ENCODE measurements around the gene BLVRB.

Gene BLVRB

DNA sequence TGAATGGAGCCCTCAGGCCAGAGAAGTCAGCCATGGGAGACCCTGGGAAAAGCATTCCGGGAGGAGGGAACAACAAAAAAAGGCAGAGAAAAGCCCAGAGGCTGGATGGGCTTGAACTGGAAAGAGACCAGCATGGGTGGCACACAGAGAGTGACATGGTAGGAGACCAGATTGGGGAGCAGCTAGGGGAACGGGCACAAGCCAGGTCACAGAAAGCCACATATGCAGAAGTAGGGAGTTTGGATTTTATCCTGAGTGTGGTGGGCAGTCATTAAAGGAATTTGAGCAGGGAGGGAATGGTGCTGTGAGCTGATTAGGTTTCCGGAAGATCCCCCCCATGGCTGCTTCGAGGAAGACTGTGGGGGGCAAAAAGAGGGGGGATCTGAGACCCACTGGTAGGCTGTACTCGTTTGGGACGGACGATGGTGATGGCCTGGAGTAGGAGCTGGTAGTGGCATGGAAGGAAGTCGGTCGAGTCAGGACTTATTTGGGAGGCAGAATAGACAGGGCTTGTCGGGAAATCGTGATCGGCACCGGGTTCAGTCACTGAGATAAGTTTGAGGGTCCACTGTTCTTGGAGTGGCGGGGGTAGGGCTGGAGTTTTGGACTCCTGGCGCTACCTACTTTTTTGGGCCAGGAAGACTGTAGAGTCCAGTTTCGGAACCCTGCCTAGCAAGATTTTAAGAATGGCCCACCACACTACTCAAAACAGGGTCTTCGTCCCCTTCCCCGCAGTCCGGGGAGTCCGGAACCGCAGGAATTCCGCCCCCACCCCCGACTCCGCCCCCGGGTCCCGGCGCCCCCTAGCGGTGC, 40.7 kb downstream of the BLVRB start:
- peak overlapping the region; percentile 77 for H3K4me3 ChIP-seq (ENCODE audit: low read depth, low read length)

DNA sequence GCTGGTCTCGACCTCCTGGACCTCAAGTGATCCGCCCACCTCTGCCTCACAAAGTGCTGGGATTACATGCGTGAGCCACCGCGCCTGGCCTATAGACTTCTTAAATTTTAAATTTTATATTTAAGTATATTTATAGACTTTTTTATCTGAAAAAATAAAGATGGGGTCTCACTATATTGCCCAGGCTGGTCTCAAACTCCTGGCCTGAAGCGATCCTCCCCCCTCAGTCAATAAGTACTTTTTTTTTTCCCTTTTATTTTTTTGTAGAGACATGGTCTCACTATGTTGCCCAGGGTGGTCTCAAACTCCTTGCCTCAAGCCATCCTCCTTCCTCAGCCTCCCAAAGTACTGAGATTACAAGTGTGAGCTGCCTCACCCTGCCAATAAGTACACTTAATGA, 41.6 kb downstream of the BLVRB start:
- H3K4me3 ChIP-seq (ENCODE audit: low read depth, low read length) = no peak overlapping the region

DNA sequence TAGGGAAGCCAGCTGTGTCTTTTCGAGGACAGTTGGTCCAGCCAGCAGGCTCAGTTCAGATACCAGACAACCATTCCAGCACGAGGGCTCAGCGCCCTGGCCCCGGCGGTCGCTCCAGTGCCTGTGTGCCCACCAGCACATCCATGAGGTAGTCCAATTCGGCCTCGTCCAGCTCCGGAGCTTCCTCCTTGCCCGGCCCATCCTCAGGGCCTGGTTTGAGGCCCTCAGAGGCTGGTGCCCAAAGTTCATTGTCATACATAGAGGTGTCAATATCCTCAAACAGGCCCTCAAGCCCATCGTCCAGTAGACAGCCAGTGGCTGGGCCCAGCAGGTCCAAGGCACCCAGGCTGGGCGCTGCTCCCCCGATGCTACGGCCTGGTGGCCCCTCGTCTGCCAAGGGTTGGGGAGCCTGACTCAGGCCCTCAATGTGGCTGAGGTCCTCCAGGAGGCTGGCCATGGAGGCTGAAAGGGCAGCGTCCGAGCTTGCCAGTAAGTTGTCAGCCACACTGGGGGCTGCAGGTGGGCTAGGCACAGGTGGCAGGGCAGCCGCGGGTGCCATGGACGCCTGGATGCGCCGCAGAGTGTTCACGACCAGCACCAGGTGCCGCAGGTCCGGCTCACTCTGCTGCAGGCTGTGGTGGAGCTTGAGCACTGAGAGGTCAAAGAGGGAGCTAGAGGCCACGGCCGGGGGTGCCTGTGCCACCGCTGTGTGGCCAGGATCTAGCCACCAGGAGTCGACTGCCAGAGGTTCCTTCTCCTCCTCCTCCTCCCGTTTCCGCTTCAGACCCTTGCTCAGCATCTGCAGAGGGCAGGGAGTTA, 42.6 kb downstream of the BLVRB start:
- H3K4me3 ChIP-seq (ENCODE audit: low read depth, low read length) = no peak overlapping the region

DNA sequence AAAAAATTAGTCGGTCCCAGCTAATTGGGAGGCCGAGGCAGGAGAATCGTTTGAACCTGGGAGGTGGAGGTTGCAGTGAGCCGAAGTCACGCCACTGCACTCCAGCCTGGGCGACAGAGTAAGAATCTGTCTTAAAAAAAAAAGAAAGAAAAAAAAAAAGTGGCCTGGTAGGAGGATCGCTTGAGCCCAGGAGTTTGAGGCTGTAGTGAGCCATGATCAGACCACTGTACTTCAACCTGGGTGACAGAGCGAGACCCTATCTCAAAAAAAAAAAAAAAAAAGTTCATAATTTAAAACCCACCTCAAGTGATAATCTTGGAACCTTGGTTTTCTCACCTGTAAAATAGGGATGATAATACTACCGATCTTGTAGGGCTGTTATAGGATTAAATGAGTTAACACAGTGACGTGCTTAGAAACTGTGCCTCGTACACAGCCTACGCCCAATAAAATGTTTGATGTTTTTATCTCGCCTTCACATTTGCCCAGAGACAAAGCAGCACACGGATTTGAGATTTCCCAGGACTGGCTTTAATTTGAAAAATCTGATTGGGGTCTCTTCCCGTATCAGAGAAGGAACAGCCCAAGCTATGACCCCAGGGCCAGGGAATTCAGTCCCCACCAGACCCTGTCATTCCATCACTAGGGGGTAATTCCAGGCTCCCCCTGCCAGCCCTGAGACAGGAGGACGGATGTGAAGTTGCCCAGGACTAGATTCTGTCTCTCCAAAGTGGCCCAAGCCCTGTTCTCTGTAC, 43.4 kb downstream of the BLVRB start:
- no peak overlapping the region for H3K4me3 ChIP-seq (ENCODE audit: low read depth, low read length)

DNA sequence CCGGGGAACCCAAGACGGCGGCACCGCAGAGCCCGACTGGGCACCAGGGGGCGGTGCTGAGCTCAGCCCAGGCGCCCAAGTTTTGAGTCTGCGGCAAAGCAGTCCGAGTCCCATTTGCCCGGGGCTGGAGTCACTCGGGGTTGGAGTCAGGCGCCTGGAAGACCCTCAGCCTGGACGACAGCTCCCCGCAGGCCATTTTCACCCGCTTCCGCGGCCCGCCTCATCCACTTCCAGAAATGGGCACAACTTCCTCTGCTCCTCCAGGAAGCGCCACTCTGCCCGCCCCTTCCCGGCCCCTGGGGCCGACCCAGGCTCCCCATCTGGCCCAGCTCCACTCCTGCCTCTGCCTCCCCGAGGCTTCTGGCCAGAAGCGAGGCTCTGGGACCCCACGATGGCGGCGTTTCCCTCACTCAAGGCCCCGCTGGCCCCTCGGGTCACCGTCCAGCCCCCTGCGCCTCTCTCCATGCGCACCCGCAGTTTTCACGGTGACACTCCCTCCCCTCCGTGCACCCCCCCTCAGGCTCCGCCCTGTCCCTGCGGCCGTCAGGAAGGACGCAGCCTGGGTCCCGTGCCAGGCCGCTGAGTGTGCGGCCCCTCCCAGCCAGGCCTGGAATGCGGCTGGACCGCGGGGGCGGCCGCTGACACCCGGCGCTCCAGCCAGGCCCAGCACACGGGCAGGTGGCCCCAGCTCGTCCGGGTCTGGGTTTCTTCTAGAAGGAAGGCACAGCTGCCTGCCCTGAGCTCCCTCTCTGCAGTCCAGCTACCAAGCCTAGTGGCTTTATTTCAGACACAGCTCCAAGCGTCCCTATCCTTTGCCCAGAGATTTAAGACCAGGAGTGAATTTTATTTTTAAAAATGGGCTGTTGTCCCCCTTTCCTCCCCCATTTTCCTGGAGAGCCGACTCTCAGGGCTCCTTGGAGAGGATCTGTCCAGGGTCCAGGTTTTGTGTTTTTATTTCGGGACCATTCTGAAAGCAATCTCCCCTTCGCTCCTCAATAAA, 44.5 kb downstream of the BLVRB start:
- H3K4me3 ChIP-seq (ENCODE audit: low read depth, low read length) = peak overlapping the region; percentile 54

DNA sequence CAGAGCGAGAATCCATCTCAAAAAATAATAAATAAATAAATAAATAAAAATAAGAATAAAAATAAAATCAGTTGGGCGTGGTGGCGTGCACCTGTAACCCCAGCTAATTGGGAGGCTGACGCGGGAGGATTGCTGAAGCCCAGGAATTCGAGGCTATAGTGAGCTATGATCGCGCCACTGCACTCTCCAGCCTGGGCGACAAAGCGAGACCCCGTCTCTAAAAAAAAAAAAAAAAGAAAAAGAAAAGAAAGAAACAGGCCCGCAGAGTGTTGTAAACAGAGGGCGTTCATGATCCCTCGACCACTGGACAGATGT, 45.1 kb downstream of the BLVRB start:
- H3K4me3 ChIP-seq (ENCODE audit: low read depth, low read length) = peak overlapping the region; percentile 54

DNA sequence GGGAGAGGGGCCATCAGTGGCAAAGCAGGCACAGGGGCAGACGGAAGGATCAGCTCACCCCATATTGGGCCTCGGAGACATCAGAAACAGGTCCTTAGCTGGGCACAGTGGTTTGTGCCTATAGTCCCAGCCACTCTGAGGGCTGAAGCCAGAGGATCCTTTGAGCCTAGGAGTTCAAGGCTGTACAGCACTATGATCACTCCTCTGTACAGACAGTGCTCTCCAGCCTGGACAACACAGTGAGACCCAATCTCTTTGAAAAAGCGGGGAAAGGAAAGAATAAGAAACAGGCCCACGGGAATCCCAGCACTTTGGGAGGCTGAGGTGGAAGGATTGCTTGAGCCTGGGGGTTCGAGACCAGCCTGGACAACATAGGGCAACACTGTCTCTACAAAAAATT, 45.8 kb downstream of the BLVRB start:
- H3K4me3 ChIP-seq (ENCODE audit: low read depth, low read length) = no peak overlapping the region

DNA sequence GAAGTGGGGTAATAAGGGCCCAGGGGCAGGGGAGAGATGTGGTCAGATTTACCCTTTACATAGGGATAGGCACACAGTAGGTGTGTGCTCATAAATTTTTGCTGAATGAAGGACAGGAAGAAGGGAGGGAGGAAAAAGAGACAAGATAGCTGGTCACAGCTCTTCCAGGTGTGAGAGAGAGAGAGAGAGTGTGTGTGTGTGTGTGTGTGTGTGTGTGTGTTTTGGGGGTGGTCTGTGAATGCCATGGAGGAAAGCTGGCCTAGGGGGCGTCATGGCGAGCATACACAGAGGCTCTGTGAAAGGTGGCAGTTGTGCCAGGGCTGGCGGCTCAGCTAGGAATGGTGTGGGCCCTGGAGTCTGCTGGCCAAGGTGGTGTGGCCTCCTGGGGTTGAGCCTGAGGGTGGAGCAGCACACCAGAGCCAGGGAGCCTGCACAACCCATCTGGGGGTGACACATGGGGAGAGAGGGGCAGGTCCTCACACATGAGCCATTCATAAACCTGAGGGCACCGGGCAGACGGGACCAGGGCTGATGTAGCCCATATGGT, 46.4 kb downstream of the BLVRB start:
- no peak overlapping the region for H3K4me3 ChIP-seq (ENCODE audit: low read depth, low read length)

DNA sequence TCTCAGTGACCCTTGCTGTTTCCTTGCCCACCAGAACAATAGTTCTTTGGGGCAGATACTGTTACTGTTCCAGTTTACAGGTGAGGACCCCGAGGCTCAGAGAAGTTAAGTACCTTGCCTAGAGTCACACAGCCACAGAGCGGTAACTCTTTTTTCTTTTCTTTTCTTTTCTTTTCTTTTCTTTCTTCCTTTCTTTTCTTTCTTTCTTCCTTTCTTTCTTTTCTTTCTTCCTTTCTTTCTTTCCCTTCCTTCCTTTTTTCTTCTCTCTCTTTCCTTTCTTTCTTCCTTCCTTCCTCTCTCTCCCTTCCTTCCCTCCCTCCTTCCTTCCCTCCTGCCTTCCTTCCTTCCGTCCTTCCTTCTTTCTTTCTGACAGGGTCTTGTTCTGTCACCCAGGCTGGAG, 47.5 kb downstream of the BLVRB start:
- H3K4me3 ChIP-seq (ENCODE audit: low read depth, low read length) = no peak overlapping the region

DNA sequence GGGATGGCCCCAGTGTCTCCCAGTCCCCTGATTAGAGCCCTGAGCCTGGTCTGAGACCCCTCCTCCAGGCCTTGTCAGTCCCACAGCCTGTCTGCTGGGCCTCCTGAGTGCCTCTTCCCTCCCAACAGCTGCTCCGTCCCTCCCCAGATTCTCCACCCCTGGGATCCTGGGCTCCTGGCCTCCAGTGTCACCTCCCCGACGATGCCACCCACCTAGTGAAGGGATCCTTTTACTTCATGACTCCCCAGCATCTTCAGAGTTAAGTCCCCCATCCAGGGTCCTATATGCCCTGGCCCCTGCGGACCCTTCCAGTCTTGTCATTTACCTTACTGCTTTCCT, 47.9 kb downstream of the BLVRB start:
- no peak overlapping the region for H3K4me3 ChIP-seq (ENCODE audit: low read depth, low read length)

DNA sequence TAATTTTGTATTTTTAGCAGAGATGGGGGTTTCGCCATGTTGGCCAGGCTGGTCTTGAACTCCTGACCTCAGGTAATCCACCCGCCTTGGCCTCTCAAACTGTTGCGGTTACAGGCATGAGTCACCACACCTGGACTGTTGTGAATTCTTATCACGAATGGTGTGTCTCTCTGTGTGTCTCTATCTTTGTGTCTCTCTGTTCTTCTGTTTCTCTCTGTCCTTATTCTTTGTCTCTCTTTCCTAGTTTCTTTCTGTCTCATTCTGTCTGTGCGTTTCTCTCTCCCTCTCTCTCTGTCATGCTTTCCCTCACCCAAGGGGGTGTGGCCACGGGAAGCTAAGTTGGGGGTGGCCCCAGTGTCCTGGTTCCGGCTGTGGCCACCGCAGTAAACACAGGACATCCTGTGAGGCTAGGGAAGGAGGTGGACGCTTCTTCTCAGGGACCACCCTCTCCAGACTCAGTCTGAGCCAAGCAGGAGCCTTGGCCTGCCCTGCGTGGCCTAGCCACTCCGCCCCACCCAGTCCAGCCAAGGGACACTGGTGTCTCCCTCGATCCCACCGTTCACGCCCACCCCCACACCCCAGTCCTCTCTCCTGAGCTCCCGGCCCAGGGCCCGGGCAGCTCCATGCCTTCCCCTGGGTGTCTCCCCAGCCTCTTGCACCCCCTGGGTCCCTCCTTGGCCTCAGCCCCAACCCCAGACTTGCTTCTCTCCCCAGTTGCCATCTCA, 48.5 kb downstream of the BLVRB start:
- H3K4me3 ChIP-seq (ENCODE audit: low read depth, low read length) = no peak overlapping the region

DNA sequence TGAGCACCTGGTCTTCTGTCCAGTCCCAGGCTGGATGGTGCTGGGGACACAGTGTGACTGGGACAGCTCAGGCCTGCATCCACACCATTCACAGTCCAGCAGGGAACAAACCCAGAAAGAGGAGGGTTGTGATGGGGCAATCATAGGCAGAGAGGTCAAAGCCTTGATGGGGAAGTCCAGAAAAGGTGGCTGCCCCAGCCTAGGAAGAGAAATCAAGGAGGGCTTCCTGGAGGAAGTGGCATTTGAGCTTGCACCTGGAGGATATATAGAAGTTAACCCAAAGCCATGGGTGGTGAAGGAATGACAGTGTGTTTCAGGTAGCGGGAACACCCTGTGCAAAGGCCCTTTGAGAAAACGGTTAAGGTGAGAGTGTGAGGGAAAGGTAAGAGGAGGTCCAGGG, 49.8 kb downstream of the BLVRB start:
- H3K4me3 ChIP-seq (ENCODE audit: low read depth, low read length) = no peak overlapping the region

DNA sequence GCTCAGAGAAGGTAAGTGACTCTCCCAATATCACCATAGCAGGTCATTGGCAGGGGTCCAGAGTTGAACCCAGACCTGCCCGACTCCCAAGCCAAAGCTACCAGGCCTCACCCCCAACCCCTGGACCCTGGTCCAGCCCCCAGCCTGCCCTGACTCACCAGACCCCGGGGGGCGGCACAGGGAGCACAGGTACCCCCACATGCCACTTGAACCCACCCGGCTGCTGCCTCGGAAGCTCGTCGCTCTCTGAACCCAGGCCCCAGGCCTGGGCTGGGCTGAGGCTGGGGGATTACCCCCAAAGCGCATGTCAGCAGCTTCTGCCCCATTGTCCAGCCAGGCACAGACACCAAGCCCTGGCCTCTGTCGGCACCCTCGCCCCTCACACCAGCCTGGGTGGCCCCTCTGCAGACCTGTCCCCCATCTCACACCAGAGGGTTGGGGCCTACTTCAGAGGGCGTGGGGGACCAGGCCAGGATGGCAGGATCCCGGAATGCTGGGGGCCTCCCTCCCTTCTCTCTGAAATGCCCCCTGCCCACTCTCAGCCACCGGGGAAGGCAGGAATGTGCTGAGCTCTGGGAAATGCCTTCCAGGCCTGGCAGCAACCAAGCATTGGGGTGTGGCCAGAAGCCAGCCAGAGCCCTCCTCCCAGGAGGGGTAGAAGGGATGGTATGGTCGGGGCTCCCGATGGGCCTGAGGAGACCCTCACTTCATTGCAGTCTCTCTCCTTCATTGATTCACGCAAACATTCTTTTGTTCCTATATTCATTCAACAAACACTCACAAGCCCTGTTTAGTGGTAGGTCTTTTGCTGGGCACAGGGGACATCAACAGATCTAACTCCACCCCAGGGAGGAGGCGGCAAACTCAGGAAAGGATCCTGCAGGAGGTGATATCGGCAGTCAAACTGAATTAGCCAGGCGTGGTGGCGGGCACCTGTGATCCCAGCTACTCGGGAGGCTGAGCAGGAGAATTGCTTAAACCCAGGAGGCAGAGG, 50.7 kb downstream of the BLVRB start:
- H3K4me3 ChIP-seq (ENCODE audit: low read depth, low read length) = no peak overlapping the region

DNA sequence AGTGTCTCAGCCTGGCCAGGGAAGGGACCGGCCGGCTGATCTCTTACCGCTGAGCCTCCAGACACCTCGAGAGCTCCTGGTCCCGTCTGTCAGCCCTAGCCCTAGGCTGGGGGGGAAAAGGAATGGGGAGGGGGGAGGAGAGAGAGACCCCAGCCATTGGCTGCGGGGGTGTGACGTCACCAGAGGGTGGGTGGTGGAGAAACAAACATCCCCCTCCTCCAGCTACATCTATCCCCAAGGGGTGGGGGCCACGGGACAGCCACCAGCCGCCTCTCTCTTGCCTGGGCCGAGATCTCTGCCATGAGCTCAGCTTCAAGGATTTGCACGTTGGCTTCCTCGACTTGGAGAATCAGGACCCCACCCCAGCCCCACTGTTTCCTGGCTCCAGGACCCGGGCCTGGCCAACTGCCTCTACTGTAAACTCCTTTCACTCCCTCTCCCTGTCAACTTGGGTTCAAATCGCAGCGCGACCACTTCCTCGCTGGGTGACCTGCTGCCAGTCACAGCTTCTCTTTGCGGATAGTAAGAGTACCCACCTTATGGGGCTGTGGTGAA, 52.2 kb downstream of the BLVRB start, which contains the start of gene PRX:
Gene PRX, minus strand, starts transcription at position 88 of the 555 bp plus-strand sequence. CDS start 5,446 bp downstream, outside the sequence.
- no peak within 1 kb of the TSS for H3K4me3 ChIP-seq (ENCODE audit: low read depth, low read length)

DNA sequence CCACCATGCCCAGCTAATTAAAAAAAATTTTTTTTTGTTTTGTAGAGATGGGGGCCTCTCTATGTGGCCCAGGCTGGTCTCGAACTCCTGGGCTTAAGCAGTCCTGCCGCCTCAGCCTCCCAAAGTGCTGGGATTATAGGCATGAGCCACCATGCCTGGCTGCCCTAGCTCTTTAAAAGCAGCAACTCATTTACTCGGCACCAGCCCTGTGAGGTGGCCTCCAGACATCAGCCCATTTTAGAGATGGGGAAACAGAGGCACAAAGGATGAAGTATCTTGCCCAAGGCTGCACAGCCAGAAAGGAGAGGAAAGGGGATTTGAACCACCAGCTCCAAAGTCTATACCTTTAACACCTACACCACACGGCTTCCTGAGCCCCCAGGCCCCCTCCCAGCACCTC, 52.7 kb downstream of the BLVRB start:
- no peak overlapping the region for H3K4me3 ChIP-seq (ENCODE audit: low read depth, low read length)

DNA sequence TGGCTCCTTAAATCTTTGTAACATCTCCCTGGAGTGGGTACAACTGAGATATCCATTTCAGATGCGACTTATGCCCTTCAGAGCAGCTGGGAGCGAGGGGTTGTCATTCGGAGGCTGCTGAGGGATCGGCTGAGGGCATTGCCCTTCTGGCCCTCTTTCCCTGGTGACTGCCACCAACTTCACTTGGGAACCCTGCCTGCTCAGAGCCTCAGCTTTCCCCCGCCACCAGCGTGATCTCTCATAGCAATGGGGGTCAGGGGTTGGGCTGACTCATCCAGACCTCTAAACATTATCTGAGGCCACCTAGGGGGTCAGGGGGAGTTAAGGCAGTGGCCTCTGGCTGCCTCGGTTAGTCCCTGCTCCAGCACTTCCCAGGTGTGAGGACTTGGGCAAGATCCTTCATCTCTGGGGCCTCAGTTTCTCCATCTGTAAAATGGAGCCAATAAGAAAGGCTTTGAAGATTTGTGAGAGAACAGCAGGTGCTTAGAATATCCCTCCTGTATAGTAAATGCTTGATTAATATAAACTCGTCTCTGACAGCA, 53.5 kb downstream of the BLVRB start:
- no peak overlapping the region for H3K4me3 ChIP-seq (ENCODE audit: low read depth, low read length)

DNA sequence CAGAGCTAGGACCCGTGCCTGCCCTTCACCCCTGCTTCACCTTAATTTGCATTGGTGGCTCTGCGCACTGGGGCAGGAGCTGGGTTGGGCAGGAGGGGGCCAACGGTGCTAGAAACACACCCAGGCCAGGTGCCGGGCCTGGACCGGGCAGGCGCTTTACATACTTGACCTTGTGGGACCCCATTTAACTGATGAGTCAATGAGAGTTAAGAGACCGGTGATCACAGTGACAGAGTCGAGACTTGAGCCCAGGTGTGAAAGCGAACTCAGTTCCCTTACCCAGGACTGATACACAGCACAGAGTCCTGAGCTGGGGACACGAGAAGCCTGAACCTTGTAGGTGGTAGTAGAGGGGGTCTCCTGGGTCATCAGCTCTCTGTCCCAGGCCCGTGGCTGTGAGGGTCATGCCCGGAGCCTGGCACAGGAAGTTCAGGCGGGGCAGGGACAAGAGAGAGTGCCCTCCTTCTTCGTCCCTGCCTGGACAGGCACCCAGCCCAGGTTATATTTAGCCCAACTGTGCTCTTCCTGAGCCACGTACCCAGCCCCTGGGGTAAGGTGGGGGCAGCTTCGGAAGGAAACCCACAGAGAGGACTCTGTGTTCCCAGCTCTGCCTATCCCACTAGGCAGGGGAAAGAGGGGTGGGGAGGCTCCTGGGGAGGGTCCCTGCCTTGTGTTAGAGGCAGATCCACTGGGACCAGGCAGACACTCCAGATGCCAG, 54.3 kb downstream of the BLVRB start:
- H3K4me3 ChIP-seq (ENCODE audit: low read depth, low read length) = no peak overlapping the region
